HepG2 (cell line): ENCODE results near the gene NID2. TPM values are rescaled to one million over a fixed set of nuclear protein-coding genes. Genes with fewer than 3 reads are reported as not detected.

ENCODE experiments used
- ATAC-seq: fragments of 200-7000 bp; cut with Tn5 transposase; 3 replicates; pipeline ENCODE4 v1.9.1; 2020; ENCODE audit warnings: mild to moderate bottlenecking, moderate library complexity
- Bru-seq: library from RNA; stranded (reverse); fragments of 400-500 nt; gene quantifications from one replicate; lab custom pipeline; 2021; lab: Mats Ljungman, UMichigan
- BruChase-seq, 2 experiments: library from RNA; stranded (reverse); fragments of 400-500 nt; gene quantifications; one replicate each; lab custom pipeline; 2021; lab: Mats Ljungman, UMichigan
- BruUV-seq: library from RNA; stranded (reverse); fragments of 400-500 nt; replicated peaks from 2 replicates; lab custom pipeline; 2021; lab: Mats Ljungman, UMichigan
- CTCF ChIA-PET: fragments of 300-600 bp; formaldehyde crosslinking; extraction: SDS; loops from one replicate; lab custom pipeline; 2021; ENCODE audit warnings: low total read pairs, inconsistent platforms, low intra/inter-chr PET ratio; lab: Yijun Ruan, JAX
- POLR2A ChIA-PET: fragments of 350-600 bp; sonication (Branson Sonifier 250); formaldehyde crosslinking; loops from one replicate; lab custom pipeline; 2020; ENCODE audit warnings: antibody characterized with exemption, inconsistent platforms; lab: Yijun Ruan, JAX
- DNase-seq: peaks from one replicate; pipeline ENCODE4 v3.0.0-alpha.2; 2015; ENCODE audit warnings: low spot score
- FAIRE-seq: peaks from 3 replicates; lab custom pipeline; 2011; peaks lifted over from hg19 to GRCh38; lab: Jason Lieb, UNC
- H2AFZ ChIP-seq: one replicate; pipeline ENCODE4 v1.6.1; 2011; ENCODE audit warnings: low read length, inconsistent platforms
- H3K27ac ChIP-seq: fragments of 300-600 bp; 3 replicates; pipeline ENCODE4 v1.8.0; 2011; ENCODE audit warnings: mixed run types, mild to moderate bottlenecking, mixed read lengths, low read length, inconsistent platforms; ENCODE audit not compliant: insufficient read depth; ENCODE audit errors: extremely low read length
- H3K27me3 ChIP-seq, 2 experiments: fragments of 200-600 bp in 1 of 2; 2 replicates in 1 of 2; 3 replicates in 1 of 2; pipeline versions ENCODE4 v1.6.0 to v1.8.0; 2011; ENCODE audit warnings: low read length in 2 of 2, mild to moderate bottlenecking in 2 of 2, moderate library complexity in 2 of 2, inconsistent platforms in 1 of 2; ENCODE audit not compliant: insufficient read depth in 2 of 2, control insufficient read depth in 1 of 2
- H3K36me3 ChIP-seq, 2 experiments: fragments of 200-600 bp in 1 of 2; replicated peaks in 1 of 2; 2 replicates in 1 of 2; 3 replicates in 1 of 2; pipeline versions ENCODE4 v1.5.1 to v1.8.0; 2011; ENCODE audit warnings: low read length in 2 of 2, inconsistent platforms in 1 of 2; ENCODE audit not compliant: insufficient read depth in 2 of 2, control insufficient read depth in 1 of 2
- H3K4me1 ChIP-seq: 2 replicates; pipeline ENCODE4 v1.5.1; 2012; ENCODE audit warnings: low read length, inconsistent platforms; ENCODE audit not compliant: insufficient read depth
- H3K4me2 ChIP-seq: 2 replicates; pipeline ENCODE4 v1.6.0; 2011; ENCODE audit warnings: low read depth, low read length, inconsistent platforms
- H3K4me3 ChIP-seq, 3 experiments: fragments of 200-600 bp in 1 of 3; sonication (generic), shearing (Covaris generic) in 1 of 3; replicated peaks in 1 of 3; 2 replicates each; pipeline ENCODE4 v1.5.1; 2011 to 2016; ENCODE audit warnings: low read length in 3 of 3, inconsistent platforms in 2 of 3, low read depth in 2 of 3, mild to moderate bottlenecking in 2 of 3, control low read depth in 1 of 3, mixed read lengths in 1 of 3; ENCODE audit not compliant: insufficient read depth in 1 of 3
- H3K79me2 ChIP-seq: one replicate; pipeline ENCODE4 v1.6.1; 2011; ENCODE audit warnings: low read length, inconsistent platforms; ENCODE audit not compliant: insufficient read depth
- H3K9ac ChIP-seq: 2 replicates; pipeline ENCODE4 v1.6.0; 2011; ENCODE audit warnings: mild to moderate bottlenecking, low read depth, low read length, inconsistent platforms; ENCODE audit not compliant: insufficient read depth
- H3K9me3 ChIP-seq: 2 replicates; pipeline ENCODE4 v1.5.1; 2012; ENCODE audit warnings: mild to moderate bottlenecking, low read length
- H4K20me1 ChIP-seq: 2 replicates; pipeline ENCODE4 v1.6.0; 2011; ENCODE audit warnings: inconsistent platforms, mild to moderate bottlenecking, low read length, moderate library complexity; ENCODE audit not compliant: insufficient read depth
- ETS1 ChIP-seq: sonication (generic); formaldehyde crosslinking; IDR thresholded peaks from 2 replicates; pipeline ENCODE4 v1.4.0; 2020; ENCODE audit warnings: missing genetic modification reagents
- HMGA1 ChIP-seq: sonication (generic); formaldehyde crosslinking; conservative IDR thresholded peaks from 2 replicates; pipeline ENCODE4 v1.4.0; 2020; ENCODE audit warnings: missing genetic modification reagents
- MTA1 ChIP-seq: sonication (generic); formaldehyde crosslinking; IDR thresholded peaks from 2 replicates; pipeline ENCODE4 v1.4.0; 2020; ENCODE audit warnings: missing genetic modification reagents, mild to moderate bottlenecking, borderline replicate concordance
- MTF2 ChIP-seq: sonication (generic); formaldehyde crosslinking; IDR thresholded peaks from 2 replicates; pipeline ENCODE4 v1.5.0; 2020; ENCODE audit warnings: missing genetic modification reagents, borderline replicate concordance
- NFYB ChIP-seq: sonication (generic); formaldehyde crosslinking; IDR thresholded peaks from 2 replicates; pipeline ENCODE4 v1.4.0; 2020; ENCODE audit warnings: missing genetic modification reagents
- SP2 ChIP-seq: sonication (generic); formaldehyde crosslinking; IDR thresholded peaks from 2 replicates; pipeline ENCODE4 v1.5.1; 2020; ENCODE audit warnings: mild to moderate bottlenecking, missing genetic modification reagents
- ZIK1 ChIP-seq: sonication (generic); formaldehyde crosslinking; IDR thresholded peaks from 2 replicates; pipeline ENCODE4 v1.5.0; 2020; ENCODE audit warnings: mild to moderate bottlenecking, low read depth, missing genetic modification reagents, borderline replicate concordance
- ZNF343 ChIP-seq: sonication (generic); formaldehyde crosslinking; IDR thresholded peaks from 2 replicates; pipeline ENCODE4 v1.4.0; 2020; ENCODE audit warnings: mild to moderate bottlenecking, missing genetic modification reagents
- ZNF512 ChIP-seq: sonication (generic); formaldehyde crosslinking; IDR thresholded peaks from 2 replicates; pipeline ENCODE4 v1.4.0; 2020; ENCODE audit warnings: mild to moderate bottlenecking, missing genetic modification reagents
- ZNF687 ChIP-seq: sonication (generic); formaldehyde crosslinking; IDR thresholded peaks from 2 replicates; pipeline ENCODE4 v1.5.1; 2020; ENCODE audit warnings: mild to moderate bottlenecking, missing genetic modification reagents, moderate library complexity
- ZNF746 ChIP-seq: sonication (generic); formaldehyde crosslinking; IDR thresholded peaks from 2 replicates; pipeline ENCODE4 v1.8.0; 2022; ENCODE audit warnings: mild to moderate bottlenecking, missing genetic modification reagents
- WGBS: methylation state at CpG from one replicate; pipeline ENCODE4 v1.1.6; 2017; ENCODE audit warnings: low lambda C conversion rate; 5-methylcytosine and 5-hydroxymethylcytosine counted together
- in situ Hi-C: cut with HindIII; loops from 2 replicates; pipeline ENCODE4 v1.10.0; 2017; ENCODE audit warnings: low pct_unique_long_range_greater_than_20kb; ENCODE audit not compliant: extremely low pct_ligation_motif_present
- intact Hi-C: fragments of 100-400 bp; cut with micrococcal nuclease; formaldehyde crosslinking; loops from one replicate; pipeline ENCODE4 v1.10.0; 2022; ENCODE audit not compliant: unreplicated experiment
- long read RNA-seq, 2 experiments: library from RNA in 1 of 2; library from polyadenylated mRNA in 1 of 2; stranded (forward) in 1 of 2; unstranded in 1 of 2; transcript quantifications; one replicate each; pipeline ENCODE4 v2.0.0, GENCODE V29; 2019 to 2022
- polyA minus RNA-seq, 3 experiments: library from RNA; depleted of rRNA, polyadenylated mRNA; stranded (reverse); fragments of >200 nt; gene quantifications; 2 replicates each; pipeline ENCODE4 v1.2.3, GENCODE V29; 2011; ENCODE audit warnings: low replicate concordance in 1 of 3
- polyA plus RNA-seq, 8 experiments: library from polyadenylated mRNA; depleted of rRNA in 3 of 8; stranded (reverse) in 7 of 8; unstranded in 1 of 8; fragments of >200 nt; fragmentation: Illumina TruSeq in 4 of 8; extraction: Trizol in 4 of 8; gene quantifications; 2 replicates each; pipeline versions ENCODE4 v1.2.1 to v1.2.3, GENCODE V29; 2011 to 2016; ENCODE audit warnings: low read depth in 4 of 8, missing spikeins in 1 of 8, mixed read lengths in 1 of 8; ENCODE audit not compliant: insufficient read depth in 1 of 8
- total RNA-seq, 5 experiments: library from RNA; depleted of rRNA; stranded (reverse); fragments of >200 nt; fragmentation: Illumina TruSeq; extraction: Trizol; gene quantifications; 2 replicates each; pipeline ENCODE4 v1.2.3, GENCODE V29; 2016; ENCODE audit warnings: low read depth in 1 of 5

NID2 gene
- total RNA-seq (2016; rRNA removed; fragmentation: Illumina TruSeq; extraction: Trizol), result not detected in 2 replicates
- not detected in 2 replicates for total RNA-seq (2016; cell fraction: cytosol; rRNA removed; fragmentation: Illumina TruSeq; extraction: Trizol; ENCODE audit: low read depth)
- 0.02 TPM in 1 of 2 replicates, not detected in the other for total RNA-seq (2016; cell fraction: insoluble cytoplasmic fraction; rRNA removed; fragmentation: Illumina TruSeq; extraction: Trizol)
- not detected in 2 replicates for total RNA-seq (2016; cell fraction: membrane; rRNA removed; fragmentation: Illumina TruSeq; extraction: Trizol)
- total RNA-seq (2016; cell fraction: nucleus; rRNA removed; fragmentation: Illumina TruSeq; extraction: Trizol), result not detected in 2 replicates
- polyA plus RNA-seq (2011; rRNA removed), result 0.11 TPM in 1 of 2 replicates, not detected in the other
- polyA plus RNA-seq (2011; cell fraction: cytosol; rRNA removed), result not detected in 2 replicates
- polyA plus RNA-seq (2011; cell fraction: nucleus; rRNA removed), result 0.05 TPM in 1 of 2 replicates, not detected in the other
- polyA plus RNA-seq (2012), result 0.20 TPM in 1 of 2 replicates, not detected in the other
- polyA plus RNA-seq (2016; cell fraction: cytosol; fragmentation: Illumina TruSeq; extraction: Trizol; ENCODE audit: low read depth), result not detected in 2 replicates
- polyA plus RNA-seq (2016; cell fraction: insoluble cytoplasmic fraction; fragmentation: Illumina TruSeq; extraction: Trizol; ENCODE audit: low read depth), result not detected in 2 replicates
- not detected in 2 replicates for polyA plus RNA-seq (2016; cell fraction: membrane; fragmentation: Illumina TruSeq; extraction: Trizol; ENCODE audit: low read depth)
- polyA plus RNA-seq (2016; cell fraction: nucleus; fragmentation: Illumina TruSeq; extraction: Trizol; ENCODE audit: insufficient read depth, low read depth), result not detected in 2 replicates
- polyA minus RNA-seq (2011; rRNA and poly(A)+ RNA removed; ENCODE audit: low replicate concordance), result 0.10 and 7.0 TPM in 2 replicates
- not detected in 2 replicates for polyA minus RNA-seq (2011; cell fraction: cytosol; rRNA and poly(A)+ RNA removed)
- not detected in 2 replicates for polyA minus RNA-seq (2011; cell fraction: nucleus; rRNA and poly(A)+ RNA removed)
- Bru-seq, nascent RNA, result percentile 4 among the genes with signal in this experiment
- percentile 5 among the genes with signal in this experiment for BruChase-seq, experiment 1, labeled RNA remaining after a 6-hour chase
- BruChase-seq, experiment 2, labeled RNA remaining after a 2-hour chase, result percentile 3 among the genes with signal in this experiment
- long read RNA-seq, experiment 1, result 0 reads
- long read RNA-seq, experiment 2, result 0 reads

- FAIRE-seq, result no peak
- H3K4me3 ChIP-seq, result peak within 1 kb of the TSS; percentile 44 to 60 (median 54); a peak in 5 of 6 replicates
- CTCF ChIA-PET, result no interaction called here
- POLR2A ChIA-PET, result no interaction called here
- H4K20me1 ChIP-seq, result no peaks in the 10 kb centered on the region
- H3K27me3 ChIP-seq, result peaks cover 8 to 38% of the 10 kb centered on the region in 2 experiments; a peak in 4 of 5 replicates
- H3K36me3 ChIP-seq, result no peaks in the 10 kb centered on the region
- peaks cover 11% of the 10 kb centered on the region for H3K4me1 ChIP-seq
- DNase-seq, result peak; percentile 20
- no peaks in the 10 kb centered on the region for H3K79me2 ChIP-seq
- H3K9me3 ChIP-seq, result no peaks in the 10 kb centered on the region
- in situ Hi-C loops (no loop called here), intact Hi-C loops (no loop called here)
- H2AFZ ChIP-seq, result no peak within 1 kb of the TSS
- no peak within 1 kb of the TSS for H3K27ac ChIP-seq
- no TSS peak for BruUV-seq
- 33% methylated on average over 3 of the region's 57 CpGs for WGBS
- peak; percentile 87 for ATAC-seq
- H3K4me2 ChIP-seq, result peak within 1 kb of the TSS; percentile 85
- no peak within 1 kb of the TSS for H3K9ac ChIP-seq
- TF ChIP-seq ZNF343 (CRISPR knock-in tag), result 0 out of 2 replicates have a peak, but pooled peaks have one; percentile 48
- 0 out of 2 replicates have a peak, but pooled peaks have one; percentile 60 for TF ChIP-seq MTF2 (CRISPR knock-in tag)
- TF ChIP-seq ETS1 (CRISPR knock-in tag), result no peak
- TF ChIP-seq ZNF746 (CRISPR knock-in tag), result no peak
- TF ChIP-seq HMGA1 (CRISPR knock-in tag), result no peak
- TF ChIP-seq ZNF687, result peak; percentile 24
- TF ChIP-seq ZNF512 (CRISPR knock-in tag), result no peak
- TF ChIP-seq MTA1, result peak; percentile 47; the same call in 1 of the 2 replicates
- TF ChIP-seq NFYB (CRISPR knock-in tag), result peak; percentile 78
- no peak for TF ChIP-seq ZIK1
- peak; percentile 53; the same call in 1 of the 2 replicates for TF ChIP-seq SP2
Measured at GRCh38 chr14:52068615-52069306, at the start of gene NID2. Gene NID2 (minus strand): TSS chr14:52069059. CDS start chr14:52068994, 65 bp downstream.
